DMS53 treated with DMSO at 0.1 percent for 48 hours (cell line): ENCODE measurements around the gene SLC6A19.

Experiments used
- DNase-seq: peaks from one replicate; lab custom pipeline; 2025; ENCODE audit not compliant: unreplicated experiment; lab: John Stamatoyannopoulos, UW

The SLC6A19 gene

DNA sequence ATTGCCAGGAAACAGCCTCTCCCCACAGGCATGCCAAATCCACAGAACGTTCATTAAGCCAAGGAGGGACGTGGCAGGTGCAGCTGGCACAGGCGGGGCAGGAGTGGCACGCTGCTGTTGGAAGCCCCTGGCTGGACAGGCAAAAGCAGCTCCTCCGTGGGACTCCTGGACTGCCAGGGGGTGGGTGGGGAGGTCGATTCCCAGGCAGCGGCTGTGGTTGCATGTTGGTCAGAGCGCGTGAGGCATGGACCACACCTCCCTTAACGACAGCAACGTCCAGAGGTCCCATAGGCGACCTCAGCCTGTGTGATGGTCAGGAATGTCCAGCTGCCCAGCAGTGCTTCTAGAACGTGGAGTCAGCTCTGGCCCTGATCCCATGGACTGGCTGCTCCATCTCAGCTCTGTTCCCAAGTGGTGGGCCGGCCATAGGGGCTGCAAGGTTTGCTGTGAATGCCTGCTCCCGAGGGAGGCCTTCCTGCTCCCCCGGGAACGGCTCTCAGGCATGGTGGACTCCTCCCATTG, 6.9 kb downstream of the SLC6A19 start:
- DNase-seq: no peak

DNA sequence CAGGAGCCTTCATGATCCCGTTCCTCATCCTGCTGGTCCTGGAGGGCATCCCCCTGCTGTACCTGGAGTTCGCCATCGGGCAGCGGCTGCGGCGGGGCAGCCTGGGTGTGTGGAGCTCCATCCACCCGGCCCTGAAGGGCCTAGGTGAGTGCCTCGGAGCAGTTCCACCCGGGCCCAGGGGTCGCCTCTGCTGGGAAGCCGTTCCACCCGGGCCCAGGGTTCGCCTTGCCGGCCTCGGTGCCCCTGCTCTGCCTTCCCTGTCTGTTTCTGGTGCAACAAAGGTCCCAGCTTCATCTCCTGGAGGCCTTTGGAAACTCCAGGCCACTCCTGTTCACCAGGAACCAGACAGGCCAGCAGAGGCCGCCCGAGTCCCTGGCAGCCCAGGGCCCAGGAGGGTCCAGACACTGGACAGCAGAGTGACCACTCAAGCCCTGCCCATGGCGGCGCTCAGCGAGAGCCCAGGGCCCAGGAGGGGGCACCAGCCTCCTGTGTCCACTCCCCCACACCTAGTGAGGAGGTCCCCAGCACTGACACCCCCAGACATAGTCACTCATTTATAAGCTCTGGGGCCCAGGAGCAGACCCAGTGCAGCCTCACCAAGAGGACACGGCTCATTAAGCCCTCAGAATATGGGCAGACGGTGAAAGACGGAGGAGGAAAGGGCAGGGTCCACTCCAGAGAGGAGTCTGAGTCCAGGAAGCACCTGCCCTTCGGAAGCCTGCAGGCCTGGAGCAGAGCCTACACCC, 7.5 kb downstream of the SLC6A19 start:
- DNase-seq: peak; percentile 80

DNA sequence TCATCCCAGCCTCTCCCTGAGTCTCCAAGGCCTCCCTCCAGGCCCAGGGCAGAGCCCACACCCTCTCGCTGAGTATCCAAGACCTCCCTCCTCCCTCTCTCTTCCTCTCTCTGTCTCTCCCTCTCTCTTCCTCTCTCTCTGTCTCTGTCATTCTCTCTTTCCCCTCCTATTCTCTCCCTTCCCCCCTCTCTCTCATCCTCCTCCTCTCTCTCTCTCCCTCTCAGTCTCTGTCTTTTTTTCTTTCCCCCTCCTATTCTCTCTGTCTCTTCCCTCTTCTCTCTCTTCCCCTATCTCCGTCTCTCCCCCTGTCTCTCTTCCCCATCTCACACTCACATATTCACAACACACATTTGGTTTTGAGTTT, 8.1 kb downstream of the SLC6A19 start:
- DNase-seq: no peak

DNA sequence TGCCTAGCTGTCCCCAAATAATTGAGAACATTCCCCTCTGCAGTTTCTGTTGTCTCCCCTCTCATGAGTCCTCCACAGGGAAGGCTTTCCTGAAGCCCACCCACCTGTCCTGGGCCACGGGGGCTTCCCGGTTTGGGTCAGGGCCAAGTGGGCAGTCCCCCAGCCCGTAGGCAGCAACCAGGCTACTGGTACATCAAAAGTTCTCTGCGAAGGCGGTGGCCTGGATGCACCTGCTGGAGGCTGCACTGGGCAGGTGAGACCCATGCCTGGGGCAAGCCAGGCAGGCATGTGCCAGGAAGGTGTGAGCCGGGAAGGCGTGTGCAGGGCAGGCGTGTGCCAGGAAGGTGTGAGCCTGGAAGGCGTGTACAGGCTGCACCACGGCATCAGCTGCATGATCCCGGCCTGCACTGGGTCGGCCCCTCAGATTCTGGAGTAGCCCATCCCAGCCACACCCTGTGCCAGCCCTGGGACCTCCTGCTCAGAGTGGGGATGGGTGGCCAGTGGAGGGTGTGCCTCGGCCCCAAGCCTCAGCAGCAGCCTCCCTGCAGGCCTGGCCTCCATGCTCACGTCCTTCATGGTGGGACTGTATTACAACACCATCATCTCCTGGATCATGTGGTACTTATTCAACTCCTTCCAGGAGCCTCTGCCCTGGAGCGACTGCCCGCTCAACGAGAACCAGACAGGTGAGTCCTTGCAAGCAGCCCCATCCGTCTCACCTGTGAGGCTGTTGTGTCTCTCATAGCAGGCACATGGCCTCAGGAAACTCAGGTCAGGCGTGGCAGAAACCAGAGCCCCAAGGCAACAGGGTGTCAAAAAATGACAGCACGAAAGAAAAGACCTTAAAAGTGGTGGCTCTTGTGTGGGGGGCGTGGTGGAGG, 8.7 kb downstream of the SLC6A19 start:
- no peak for DNase-seq

DNA sequence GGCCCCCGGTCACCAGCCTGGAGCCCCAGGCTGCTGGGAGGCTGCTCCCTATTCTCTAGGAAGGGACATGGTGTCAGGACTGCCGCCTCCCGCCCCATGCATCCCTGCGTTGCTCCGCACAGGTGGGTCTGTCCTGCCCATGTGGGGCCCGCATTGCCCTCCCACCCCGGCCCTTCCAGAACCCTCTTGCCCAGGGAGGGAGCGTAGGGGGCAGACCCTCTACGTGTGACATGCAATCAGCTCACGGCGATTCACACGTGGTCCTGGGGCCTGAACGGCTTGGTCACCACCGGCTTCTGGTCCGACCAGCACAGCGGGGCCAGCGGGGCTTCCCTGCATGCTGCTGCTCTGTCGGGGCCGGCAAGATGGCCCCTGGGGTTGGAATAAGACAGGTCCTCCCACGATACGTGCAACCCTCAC, 9.4 kb downstream of the SLC6A19 start:
- no peak for DNase-seq

DNA sequence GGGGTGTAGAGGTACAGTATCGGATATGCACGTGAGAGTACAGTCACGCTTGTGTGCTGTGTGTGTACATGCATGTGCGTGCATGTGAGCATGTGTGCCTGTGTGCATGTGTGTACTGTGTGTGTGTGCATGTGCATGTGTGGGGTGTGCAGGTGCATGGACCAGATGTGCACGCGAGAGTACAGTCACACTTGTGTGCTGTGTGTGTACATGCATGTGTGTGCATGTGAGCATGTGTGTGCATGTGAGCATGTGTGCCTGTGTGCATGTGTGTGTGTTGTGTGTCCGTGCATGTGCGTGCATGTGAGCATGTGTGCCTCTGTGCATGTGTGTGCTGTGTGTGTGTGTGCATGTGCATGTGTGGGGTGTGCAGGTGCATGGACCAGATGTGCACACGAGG, 10.3 kb downstream of the SLC6A19 start:
- no peak for DNase-seq

DNA sequence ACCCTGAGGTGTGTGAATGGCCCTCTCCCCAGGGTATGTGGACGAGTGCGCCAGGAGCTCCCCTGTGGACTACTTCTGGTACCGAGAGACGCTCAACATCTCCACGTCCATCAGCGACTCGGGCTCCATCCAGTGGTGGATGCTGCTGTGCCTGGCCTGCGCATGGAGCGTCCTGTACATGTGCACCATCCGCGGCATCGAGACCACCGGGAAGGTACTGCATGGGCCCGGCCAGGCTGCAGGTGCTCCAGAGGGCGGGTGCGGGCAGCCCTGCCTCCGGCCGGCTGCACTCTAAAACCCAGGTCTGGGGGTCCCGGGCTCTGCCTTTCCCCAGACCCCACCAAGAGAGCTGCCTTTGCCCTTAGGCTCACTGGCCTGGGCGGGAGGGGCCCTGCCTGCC, 10.9 kb downstream of the SLC6A19 start:
- DNase-seq: no peak

DNA sequence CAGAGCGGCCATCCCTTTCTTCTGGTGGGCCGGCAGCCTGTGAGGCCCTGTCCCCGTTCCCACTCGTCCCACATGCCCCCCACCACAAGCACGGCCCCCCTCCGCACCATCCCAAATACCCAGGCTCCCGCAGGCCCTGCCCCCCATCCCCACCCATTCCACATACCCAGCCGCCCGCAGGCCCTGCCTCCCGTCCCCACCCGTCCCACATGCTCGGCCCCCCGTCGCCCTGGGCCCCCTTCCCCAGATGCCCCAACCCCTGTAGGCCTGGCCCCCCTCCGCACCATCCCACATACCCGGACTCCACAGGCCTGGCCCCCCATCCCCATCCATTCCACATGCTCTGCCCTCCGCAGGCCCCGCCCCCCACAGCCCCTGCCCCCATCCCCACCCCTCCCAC, 11.5 kb downstream of the SLC6A19 start:
- DNase-seq: no peak

DNA sequence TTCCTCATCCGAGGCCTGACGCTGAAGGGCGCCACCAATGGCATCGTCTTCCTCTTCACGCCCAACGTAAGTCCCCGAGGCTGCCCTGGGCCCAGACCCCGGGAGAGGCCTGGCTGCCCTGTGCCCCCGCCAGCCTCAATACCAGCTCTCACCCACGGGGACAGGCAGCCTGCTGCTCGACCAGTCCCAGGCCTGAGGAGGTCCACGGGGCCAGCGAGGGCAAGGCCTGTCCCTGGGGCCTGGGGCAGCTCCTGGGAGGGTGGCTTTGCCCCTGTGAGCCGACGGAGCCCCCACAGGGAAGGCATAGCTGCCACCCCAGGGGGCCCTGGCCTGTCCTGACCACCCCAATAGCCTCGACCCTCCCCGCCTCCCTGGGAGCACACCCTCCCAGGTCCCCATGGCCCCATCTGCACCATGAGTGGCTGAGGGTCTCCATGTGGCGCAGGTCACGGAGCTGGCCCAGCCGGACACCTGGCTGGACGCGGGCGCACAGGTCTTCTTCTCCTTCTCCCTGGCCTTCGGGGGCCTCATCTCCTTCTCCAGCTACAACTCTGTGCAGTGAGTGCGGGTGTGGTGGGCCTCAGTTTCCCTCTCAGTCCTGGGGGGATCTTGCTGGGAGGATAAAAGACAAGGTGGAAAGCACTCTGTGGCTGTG, 12.2 kb downstream of the SLC6A19 start:
- DNase-seq: no peak

DNA sequence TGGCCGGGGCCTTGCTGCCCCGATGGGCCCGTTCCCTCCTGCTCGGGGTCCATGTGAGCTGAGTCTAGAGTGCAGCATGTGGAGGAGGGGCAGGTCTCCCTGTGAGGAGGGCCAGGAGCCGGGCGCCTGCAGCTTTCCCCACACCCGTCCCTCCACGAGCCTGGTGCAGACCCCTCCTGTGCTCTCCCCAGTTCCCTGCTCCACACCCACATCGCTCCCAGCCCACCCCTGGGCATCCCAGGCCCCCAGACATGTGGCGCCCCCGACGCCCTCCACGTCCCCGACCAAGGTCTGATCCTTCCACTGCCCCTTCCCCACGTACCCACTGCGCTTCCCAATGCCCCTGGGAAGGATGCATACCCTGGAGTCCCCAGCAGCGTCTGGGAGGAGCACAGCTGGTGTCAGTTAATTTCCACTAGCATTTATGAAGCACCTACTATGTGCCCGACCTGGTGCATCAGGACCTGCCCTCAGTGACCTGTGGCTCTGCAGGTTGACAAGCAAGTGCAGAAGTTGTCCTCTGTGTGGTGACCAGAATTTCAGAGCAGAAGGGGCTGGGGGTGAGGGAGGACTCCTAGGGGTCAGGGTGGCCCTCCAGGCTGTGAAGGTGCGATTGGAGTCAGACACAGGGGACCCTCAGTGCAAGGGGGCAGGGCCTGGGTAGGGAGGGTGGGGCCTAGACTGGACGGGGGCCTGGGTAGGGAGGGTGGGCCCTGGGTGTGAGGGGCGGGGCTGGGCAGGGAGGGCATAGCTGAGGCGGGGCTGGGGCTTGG, 13.0 kb downstream of the SLC6A19 start:
- DNase-seq: no peak

DNA sequence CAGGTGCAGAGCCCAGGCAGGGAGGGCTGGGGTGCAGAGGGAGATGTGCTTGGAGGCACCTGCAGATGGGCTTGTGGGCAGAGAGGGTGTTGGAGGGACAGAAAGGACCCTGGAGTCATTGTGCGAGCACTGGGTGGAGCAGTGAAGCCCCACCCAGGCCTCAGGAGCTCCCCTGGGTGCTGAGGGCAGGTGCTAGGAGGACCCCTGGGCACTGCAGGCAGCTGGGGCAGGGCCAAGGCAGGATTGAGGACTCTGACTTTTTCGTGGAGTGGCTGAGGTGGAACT, 13.5 kb downstream of the SLC6A19 start:
- DNase-seq: no peak

DNA sequence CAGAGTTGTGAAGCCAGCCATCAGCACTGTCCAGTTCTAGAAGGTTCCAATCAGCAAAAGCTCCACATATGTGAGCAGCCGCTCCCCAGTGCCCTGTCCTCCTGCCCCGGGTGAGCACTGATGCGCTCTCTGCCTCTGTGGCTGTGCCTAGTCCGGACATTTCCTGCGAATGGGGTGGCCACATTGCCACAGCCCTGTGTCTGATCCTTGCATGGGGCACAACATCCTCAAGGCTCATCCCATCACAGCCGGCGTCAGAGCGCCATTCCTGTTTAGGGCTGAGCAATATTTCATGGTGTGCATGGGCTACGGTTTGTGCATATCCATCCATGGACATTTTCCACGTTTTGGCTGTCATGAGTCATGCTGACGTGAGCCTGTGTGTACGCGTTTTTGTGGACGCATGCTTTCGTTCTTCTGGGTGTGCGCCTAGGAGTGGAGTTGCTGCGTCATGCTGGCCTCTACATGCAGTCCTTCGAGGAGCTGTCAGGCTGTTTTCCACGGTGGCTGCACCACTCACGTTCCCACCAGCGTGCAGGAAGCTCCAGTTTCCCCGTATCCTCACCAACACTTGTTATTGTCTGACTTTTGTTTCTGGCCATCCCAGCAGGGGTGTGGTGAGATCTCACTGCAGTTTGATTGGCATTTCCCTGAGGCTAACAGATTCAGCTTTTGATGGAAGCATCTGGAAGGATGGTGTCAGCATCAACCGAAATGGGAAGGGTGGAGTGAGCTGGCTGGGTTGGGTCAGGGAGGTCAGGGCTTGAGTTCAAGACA, 14.1 kb downstream of the SLC6A19 start:
- no peak for DNase-seq

DNA sequence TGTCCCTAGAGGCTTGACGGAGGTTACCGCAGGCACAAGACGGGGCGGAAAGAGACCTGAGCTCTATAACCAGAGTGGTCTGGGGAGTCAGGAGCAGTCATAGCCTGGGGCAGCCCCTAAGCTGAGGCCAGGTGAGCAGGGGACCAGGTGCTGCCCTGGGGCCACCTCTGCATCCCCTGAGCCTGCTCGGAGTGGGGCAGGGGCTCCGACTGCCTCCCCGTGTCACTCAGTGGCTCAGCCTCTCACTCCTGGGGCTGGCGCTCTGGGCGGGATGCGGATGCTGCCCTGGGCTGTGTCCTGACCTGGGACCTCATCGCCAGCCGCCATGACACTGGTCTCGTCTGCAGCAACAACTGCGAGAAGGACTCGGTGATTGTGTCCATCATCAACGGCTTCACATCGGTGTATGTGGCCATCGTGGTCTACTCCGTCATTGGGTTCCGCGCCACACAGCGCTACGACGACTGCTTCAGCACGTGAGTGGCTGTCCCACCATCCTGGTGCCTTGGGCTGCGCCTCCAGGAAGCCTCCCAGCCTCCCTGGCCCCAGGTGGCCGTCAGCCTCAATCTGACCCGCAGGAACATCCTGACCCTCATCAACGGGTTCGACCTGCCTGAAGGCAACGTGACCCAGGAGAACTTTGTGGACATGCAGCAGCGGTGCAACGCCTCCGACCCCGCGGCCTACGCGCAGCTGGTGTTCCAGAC, 15.0 kb downstream of the SLC6A19 start:
- no peak for DNase-seq

DNA sequence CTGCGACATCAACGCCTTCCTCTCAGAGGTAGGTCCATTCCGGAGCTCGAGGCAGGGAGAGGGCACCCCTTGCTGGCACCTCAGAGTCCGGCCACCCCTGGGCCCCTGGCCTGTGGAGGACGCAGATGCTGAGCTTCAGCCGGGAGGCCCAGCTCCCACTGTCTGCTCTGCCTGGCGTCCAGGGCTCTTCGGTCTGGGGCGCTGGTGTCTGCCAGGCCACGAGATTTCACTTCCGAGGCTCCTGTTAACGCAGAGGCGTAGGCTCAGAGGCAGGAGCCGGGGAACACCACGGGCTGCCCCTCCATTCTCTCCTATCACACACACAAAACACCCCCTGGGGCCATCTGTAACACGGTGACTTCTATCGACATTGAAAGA, 15.5 kb downstream of the SLC6A19 start:
- DNase-seq: no peak

DNA sequence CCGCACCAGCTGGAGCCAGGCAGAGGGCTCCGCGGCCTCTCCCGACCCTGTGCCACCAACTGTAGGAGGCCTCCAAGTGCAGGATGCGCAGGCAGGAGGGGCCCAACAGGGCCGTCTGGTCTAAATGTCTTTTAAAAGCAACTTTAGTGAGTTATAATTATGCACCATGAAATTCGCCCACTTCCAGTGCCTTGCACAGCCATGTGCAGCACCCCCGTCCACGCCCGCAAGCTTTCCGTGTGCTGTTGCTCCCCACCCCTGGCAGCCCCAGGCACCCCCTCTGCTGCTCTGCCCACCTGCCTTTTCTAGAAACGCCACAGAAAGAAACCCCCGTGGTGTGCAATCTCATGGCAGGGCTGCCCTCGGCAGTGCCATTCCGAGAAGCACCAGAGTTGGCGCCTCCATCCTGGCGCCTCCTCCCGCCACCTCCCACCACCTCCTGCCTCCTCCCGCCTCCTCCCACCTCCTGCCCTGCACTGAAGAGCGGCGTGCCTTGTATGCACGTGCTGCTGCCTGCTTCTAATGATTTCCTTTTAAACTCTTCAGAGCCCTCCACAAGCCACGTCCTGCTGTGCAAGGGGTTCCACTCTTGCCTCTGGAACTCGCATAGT, 16.3 kb downstream of the SLC6A19 start:
- no peak for DNase-seq

DNA sequence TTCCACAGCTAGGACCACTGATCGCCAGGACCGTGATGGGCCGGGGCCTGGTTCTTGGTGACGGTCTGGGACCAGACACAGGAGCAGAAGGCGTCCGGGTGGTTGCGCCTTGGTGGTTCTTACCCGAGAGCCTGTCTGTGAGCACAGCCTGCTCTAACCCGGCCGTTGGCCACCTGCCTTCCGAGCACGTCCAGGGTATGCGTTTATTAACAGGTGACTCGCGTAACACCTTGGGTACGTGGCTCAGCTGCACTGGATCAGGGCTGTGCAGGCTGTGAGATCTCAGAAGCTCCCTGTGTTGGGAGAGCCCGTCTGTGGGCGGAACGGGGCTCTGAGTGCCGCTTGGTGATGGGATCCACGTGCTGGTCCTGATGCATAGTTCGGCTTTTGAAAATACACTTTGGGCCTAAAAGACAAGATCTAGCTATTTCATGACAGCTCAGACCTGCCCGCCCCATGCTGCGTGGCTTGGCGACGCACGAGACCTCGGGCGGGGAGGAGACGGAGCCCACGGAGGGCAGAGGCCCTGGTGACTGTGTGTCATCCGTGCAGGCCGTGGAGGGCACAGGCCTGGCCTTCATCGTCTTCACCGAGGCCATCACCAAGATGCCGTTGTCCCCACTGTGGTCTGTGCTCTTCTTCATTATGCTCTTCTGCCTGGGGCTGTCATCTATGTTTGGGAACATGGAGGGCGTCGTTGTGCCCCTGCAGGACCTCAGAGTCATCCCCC, 17.1 kb downstream of the SLC6A19 start:
- no peak for DNase-seq

DNA sequence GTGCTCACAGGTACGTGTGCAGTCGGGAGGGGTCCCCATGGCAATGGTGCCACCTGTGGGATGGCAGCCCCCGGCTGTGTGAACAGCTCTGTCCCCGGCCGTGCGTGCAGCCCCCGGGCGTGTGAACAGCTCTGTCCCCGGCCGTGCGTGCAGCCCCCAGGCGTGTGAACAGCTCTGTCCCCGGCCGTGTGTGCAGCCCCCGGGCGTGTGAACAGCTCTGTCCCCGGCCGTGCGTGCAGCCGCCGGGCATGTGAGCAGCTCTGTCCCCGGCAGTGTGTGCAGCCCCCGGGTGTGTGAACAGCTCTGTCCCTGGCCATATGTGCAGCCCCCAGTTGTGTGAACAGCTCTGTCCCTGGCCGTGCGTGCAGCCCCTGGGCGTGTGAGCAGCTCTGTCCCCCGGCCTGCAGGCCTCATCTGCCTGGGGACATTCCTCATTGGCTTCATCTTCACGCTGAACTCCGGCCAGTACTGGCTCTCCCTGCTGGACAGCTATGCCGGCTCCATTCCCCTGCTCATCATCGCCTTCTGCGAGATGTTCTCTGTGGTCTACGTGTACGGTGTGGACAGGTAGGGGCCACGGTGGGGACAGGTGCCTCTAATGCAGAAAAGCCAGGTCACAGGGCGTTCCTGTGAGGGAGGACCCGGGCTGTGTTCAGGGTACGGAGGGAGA, 17.8 kb downstream of the SLC6A19 start:
- no peak for DNase-seq

DNA sequence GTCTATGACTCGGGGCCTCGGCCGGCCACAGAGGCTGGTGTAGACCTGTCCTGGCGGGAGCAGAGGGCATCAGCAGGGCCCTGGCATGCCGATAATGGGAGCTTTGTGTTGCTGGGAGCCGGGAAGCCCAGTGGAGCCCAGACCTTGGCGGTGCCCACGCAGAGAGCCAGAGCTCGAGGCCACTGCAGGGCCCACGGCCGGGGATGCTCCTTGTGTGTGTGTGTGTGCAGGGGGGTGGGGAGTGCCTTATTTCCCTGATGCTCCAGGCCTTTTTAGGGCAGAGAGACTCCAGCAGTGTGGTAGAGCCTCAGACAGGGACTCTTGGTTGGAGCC, 18.3 kb downstream of the SLC6A19 start:
- DNase-seq: no peak
